C4-2B (cell line): ENCODE results near the gene UBTD1.

Experiments
- H3K27ac ChIP-seq: fragments of 450-650 bp; 2 replicates; pipeline ENCODE4 v1.5.1; 2017
- ZFX ChIP-seq: fragments of 450-650 bp; IDR thresholded peaks from 2 replicates; pipeline ENCODE4 v1.6.1; 2017
- TF ChIP-seq, protein P1 (sequence below): fragments of 450-650 bp; conservative IDR thresholded peaks from 2 replicates; pipeline ENCODE4 v1.5.1; 2017; ENCODE audit warnings: mild to moderate bottlenecking

UBTD1 gene

DNA sequence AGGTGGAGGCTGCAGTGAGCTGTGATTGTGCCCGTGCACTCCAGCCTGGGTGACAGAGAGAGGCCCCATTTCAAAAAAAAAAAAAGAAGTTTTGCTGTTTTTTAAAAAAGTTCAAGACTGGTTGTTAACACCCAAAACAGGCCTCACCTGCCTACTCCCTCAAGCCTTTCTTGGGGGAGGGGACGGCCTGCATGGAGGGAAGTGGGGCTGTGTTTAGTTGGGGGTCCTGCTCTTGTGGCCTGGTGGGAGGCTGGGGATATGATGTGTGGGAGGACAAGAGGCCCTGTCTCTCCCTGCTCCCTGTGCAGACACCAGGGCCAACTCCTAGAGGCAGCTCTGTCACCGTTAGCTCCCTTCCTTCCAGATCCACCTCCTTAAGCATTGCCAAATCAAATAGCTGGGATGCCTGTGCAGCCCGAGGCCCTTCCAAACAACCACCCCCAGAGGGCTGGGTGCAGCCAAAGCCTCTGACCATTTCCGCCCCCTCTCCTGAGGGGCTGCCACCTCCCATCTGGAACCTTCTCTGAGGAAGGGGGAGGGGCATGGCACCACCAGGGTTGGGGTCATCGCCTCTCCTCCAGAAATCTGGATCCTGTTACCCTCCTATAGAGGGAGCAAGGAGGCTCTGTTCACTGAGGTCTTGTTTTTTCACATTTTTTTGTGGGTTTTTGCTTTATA, 40.9 kb downstream of the UBTD1 start:
- H3K27ac ChIP-seq: no peak overlapping the region
- TF ChIP-seq, protein P1, sequence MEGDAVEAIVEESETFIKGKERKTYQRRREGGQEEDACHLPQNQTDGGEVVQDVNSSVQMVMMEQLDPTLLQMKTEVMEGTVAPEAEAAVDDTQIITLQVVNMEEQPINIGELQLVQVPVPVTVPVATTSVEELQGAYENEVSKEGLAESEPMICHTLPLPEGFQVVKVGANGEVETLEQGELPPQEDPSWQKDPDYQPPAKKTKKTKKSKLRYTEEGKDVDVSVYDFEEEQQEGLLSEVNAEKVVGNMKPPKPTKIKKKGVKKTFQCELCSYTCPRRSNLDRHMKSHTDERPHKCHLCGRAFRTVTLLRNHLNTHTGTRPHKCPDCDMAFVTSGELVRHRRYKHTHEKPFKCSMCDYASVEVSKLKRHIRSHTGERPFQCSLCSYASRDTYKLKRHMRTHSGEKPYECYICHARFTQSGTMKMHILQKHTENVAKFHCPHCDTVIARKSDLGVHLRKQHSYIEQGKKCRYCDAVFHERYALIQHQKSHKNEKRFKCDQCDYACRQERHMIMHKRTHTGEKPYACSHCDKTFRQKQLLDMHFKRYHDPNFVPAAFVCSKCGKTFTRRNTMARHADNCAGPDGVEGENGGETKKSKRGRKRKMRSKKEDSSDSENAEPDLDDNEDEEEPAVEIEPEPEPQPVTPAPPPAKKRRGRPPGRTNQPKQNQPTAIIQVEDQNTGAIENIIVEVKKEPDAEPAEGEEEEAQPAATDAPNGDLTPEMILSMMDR: no peak
- TF ChIP-seq ZFX: no peak

DNA sequence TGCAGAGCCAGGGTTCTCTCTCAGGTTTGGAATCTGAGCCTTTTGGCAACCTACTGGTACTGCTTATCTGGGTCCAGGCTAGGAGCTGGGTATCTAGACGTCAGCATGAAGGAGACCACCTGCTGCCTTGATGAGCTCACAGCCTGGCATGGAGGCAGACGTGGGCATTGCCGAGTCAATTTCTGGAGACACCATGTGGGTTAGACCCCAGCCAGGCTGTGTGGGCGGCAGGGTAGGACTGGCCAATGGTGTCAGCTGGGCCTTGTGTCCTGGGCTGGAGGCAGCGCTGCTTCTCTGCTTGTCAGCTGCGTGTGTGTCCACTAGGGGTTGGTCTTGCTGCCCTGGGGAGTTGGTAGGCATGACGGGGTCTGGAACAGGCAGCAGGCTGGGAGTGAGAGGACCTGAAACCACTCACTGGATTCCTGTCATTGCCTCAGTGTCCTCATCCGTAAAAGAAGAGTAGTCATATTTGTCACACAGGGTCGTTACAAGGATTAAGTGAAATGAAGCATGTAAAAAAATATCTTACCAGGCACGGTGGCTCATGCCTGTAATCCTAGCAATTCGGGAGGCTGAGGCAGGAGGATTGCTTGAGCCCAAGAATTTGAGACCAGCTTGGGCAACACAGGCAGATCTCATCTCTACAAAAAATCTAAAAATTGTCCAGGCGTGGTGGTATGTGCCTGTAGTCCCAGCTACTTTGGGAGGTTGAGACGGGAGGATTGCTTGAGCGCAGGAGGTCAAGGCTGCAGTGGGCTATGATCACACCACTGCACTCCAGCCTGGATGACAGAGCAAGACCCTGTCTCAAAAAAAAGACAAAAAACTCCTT, 42.2 kb downstream of the UBTD1 start:
- no peak overlapping the region for H3K27ac ChIP-seq
- TF ChIP-seq ZFX: no peak
- TF ChIP-seq, protein P1: no peak

DNA sequence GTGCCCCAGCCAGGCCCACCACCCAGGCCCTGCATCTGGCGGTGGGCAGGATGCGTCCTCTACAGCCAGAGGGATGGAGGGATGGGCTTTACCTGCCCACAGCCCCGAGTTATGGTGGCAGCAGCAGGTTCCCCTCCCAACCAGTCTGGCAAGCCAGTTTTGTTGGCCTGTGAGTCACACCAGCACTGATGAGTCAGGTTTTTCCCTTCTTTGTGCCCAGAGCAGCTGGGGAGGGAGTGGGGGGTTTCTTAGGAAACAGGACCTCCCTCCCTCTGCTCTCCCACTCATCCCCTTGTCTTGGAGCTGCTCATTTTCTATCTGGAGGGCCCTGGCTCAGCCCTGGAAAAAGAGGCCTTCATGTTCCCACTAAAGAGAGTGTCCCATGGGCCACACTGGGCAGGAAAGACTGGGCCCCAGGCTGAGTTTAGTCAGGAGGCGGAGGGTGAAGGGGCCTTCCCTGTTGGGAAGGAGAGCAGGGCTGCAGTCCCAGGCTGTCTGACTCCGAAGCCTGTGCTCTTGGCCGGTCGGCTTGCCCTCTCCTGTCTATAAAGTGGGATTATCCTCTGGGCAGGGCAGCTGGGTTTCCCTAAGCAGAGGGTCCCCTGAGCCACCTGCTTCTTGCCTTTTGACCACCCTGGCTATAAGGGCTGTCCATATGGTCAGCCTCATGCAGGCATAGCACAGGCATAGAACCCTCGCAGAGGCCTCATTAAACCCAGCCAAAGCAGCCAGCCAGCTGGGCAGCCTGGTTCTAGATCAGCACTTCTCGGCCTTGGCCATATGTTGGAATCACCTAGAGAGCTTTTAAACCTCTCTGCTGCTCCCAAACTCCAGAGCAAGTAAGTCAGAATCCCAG, 43.7 kb downstream of the UBTD1 start:
- TF ChIP-seq, protein P1: no peak
- TF ChIP-seq ZFX: no peak
- H3K27ac ChIP-seq: peak overlapping the region; percentile 36

DNA sequence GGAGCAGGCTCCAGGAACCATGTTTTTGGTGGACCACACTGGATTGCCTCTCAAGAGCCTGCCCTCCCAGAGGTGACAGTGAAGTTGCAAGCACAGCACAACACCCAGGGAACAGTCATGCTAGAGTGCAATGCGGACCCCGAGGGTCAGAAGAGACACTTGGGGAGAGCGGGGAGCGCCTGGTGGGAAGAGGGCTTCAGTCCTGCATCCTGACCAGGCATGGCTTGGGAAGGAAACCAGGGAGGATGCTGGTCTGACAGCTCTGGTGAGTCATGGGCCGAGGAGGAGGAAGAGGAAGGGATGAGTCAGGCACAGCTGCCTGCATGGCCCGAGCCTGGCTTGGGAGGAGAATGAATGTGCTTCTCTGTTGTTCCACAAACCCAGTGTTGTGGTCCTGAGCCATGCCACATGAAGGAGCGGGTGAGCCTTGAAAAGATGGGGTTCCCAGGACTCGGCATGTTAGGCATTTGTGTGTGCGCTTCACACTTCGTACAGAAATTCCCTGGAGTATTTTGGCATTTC, 44.4 kb downstream of the UBTD1 start:
- TF ChIP-seq, protein P1: no peak
- no peak for TF ChIP-seq ZFX
- H3K27ac ChIP-seq: peak overlapping the region; percentile 36; the same call in 1 of the 2 replicates

DNA sequence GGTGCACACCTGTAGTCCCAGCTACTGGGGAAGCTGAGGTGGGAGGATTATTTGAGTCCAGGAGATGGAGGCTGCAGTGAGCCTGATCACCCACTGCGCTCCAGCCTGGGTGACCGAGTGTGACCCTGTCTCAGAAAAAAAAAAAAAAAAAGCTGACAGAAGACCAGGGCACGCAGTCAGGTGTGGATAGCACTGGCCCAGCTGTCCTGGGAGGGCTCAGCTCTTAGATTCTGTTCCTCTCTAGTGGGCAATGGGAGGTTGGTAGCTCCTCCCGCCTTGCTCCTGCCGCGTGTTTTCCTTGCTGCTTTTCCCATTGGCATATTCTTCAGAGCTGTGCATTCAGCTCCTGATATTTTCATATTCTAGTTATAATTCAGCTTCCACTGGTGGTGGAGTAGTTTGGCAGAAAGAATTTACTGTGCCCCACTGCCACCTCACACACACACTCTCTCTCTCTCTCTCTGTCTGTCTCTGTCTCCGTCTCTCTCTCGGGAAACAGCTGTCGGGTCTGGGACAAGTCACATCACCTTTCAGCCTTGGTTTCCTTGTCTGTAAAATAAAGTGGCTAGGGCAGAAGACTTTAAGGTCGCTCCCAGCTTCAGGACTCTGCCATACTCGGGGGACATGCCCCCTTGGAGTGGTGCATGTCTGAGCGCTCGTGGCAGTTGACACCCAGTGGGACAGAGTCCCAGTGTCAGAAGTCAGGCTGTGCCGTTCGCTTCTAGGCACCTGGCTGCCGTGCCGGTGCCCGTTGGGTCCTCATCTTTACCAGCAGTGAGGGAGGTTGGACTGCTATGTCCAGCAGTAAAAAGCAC, 47.9 kb downstream of the UBTD1 start:
- H3K27ac ChIP-seq: no peak overlapping the region
- TF ChIP-seq, protein P1: no peak
- no peak for TF ChIP-seq ZFX

DNA sequence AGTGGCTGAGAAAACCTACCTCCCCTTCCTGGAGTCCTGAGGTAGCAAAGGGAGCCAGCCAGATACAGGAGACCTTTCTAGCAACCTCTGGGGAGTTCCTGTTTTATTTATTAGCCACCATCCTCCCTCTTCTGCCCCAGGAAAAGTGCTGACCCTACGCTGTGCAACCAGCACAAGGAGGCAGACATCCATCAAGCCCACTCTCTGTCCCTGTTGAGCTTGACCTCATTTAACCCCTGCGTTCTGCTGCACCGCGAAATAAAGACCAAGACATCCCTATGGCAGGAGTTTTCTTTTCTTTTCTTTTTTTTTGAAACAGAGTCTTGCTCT, 48.5 kb downstream of the UBTD1 start:
- H3K27ac ChIP-seq: no peak overlapping the region
- no peak for TF ChIP-seq ZFX
- TF ChIP-seq, protein P1: no peak
